ENCODE measurements around the gene CHAD.
"Not testable (repeated sequence)": the region's sequence is repeated elsewhere in the genome, so short reads cannot be mapped to it uniquely, and the experiment has no call there.

Gene CHAD

GRCh38 chr17:50425682-50426471, 42.8 kb downstream of the CHAD start, which contains the start of gene ACSF2:
Gene ACSF2 (plus strand): TSS chr17:50426218. CDS start chr17:50426262, 44 bp downstream.
- DNase-seq, result no peak

- DNase-seq, result no peak
Observed at GRCh38 chr17:50424996-50425681, 43.5 kb downstream of the CHAD start.

- no peak for DNase-seq
Observed at GRCh38 chr17:50424246-50424995, 44.3 kb downstream of the CHAD start.

GRCh38 chr17:50423553-50424159, 45.0 kb downstream of the CHAD start:
- peak; percentile 32 for DNase-seq

- DNase-seq, result no peak
Observed at GRCh38 chr17:50422738-50423137, 45.9 kb downstream of the CHAD start.

GRCh38 chr17:50421308-50422051, 47.2 kb downstream of the CHAD start:
- no peak for DNase-seq

- no peak for DNase-seq
Observed at GRCh38 chr17:50420419-50421112, 48.1 kb downstream of the CHAD start.

- not testable (repeated sequence) for DNase-seq
Observed at GRCh38 chr17:50419577-50419976, 49.1 kb downstream of the CHAD start.

GRCh38 chr17:50414808-50415207, 53.9 kb downstream of the CHAD start:
- no peak for DNase-seq

Data from NCI-H187 treated with DMSO at 0.1 percent for 48 hours (cell line).